ENCODE results near the gene FOXF2. TPM values are rescaled to one million over a fixed set of nuclear protein-coding genes. Genes with fewer than 3 reads are reported as not detected.

Gene FOXF2
- total and polyA plus RNA-seq, 10 of the 15 experiments (the other 5 are each of a cell fraction or from before 2014, with no cell fraction given): not detected

- WGBS (ENCODE audit: insufficient coverage, insufficient replicate concordance, low lambda C conversion rate, missing lambda C conversion rate): 12% methylated on average over 63 of the region's 87 CpGs
- intact Hi-C loops (cut with micrococcal nuclease; ENCODE audit: unreplicated experiment): loop anchor here (2.0 to 5.0 kb wide), 2 partner anchors 585 to 659 kb away; no protein-coding TSS in a partner anchor
- FAIRE-seq (no peak), ATAC-seq (peak; percentile 90), DNase-seq (ENCODE audit: low read depth, low spot score) (no peak)
- no peaks in the 10 kb centered on the region; the same call in none of the 2 replicates for H4K20me1 ChIP-seq (ENCODE audit: control insufficient read depth, insufficient read depth)
- POLR2A ChIA-PET: no interaction called here
- peaks cover 25 to 48% of the 10 kb centered on the region in 2 experiments for H3K27me3 ChIP-seq (replicated peaks in 1 of 2; ENCODE audit: control insufficient read depth in 2 of 2, insufficient read depth in 2 of 2, low read length in 1 of 2)
- H3K4me1 ChIP-seq (ENCODE audit: control insufficient read depth, insufficient read depth, low read length): no peaks in the 10 kb centered on the region
- no peak overlapping the region for H3K27ac ChIP-seq (ENCODE audit: control insufficient read depth, insufficient read depth)
- CTCF ChIA-PET: interaction anchor here (0.6 to 1.8 kb wide), 13 partner anchors 13 to 1155 kb away, joined by 3 to 15 read pairs (median 4); no protein-coding TSS in a partner anchor
- H3K4me3 ChIP-seq: no peak overlapping the region
- no peaks in the 10 kb centered on the region for H3K36me3 ChIP-seq (ENCODE audit: control insufficient read depth in 2 of 2, insufficient read depth in 2 of 2, low read length in 1 of 2)
- H3K9ac ChIP-seq (ENCODE audit: control insufficient read depth, insufficient read depth, low read length): no peak overlapping the region
- H3K4me2 ChIP-seq (ENCODE audit: control insufficient read depth, insufficient read depth): peak overlapping the region; percentile 32; the same call in 1 of the 2 replicates
- BruUV-seq (replicated peaks): no TSS peak
- SMC1A ChIA-PET (ENCODE audit: uncharacterized antibody, unreplicated experiment): interaction anchor here (0.6 to 1.3 kb wide), 5 partner anchors 218 to 1192 kb away, joined by 3 to 6 read pairs (median 3); no protein-coding TSS in a partner anchor
- RAD21 ChIA-PET (ENCODE audit: unreplicated experiment): interaction anchor here (0.6 to 1.6 kb wide), 6 partner anchors 55 to 1225 kb away, joined by 3 to 7 read pairs (median 3); no protein-coding TSS in a partner anchor
- in situ Hi-C loops (cut with MboI): loop anchor here (5.0 kb wide), 1 partner anchor 584 kb away; no protein-coding TSS in a partner anchor
- no peaks in the 10 kb centered on the region for H3K79me2 ChIP-seq (ENCODE audit: control insufficient read depth, insufficient read depth, low read length)
- H3K9me3 ChIP-seq (replicated peaks; ENCODE audit: control insufficient read depth, insufficient read depth, low read length): no peaks in the 10 kb centered on the region; the same call in 2 of the 3 replicates
- H2AFZ ChIP-seq (ENCODE audit: control insufficient read depth, low read depth, low read length): no peak overlapping the region
- TF ChIP-seq NR2F1 (conservative IDR thresholded peaks at IDR 0.05): 0 out of 2 replicates have a peak, but pooled peaks have one; percentile 32
- TF ChIP-seq GATAD2B (conservative IDR thresholded peaks at IDR 0.05; ENCODE audit: low read depth): peak; percentile 54; the same call in 1 of the 2 replicates
- TF ChIP-seq RAD21 (IDR thresholded peaks at IDR 0.05; ENCODE audit: insufficient read depth, low read depth, low read length): peak; percentile 81
- TF ChIP-seq BRCA1 (IDR thresholded peaks at IDR 0.05; ENCODE audit: low read depth, low read length): no peak
- no peak for TF ChIP-seq RAD51 (IDR thresholded peaks at IDR 0.05)
- TF ChIP-seq BHLHE40 (IDR thresholded peaks at IDR 0.05; ENCODE audit: borderline replicate concordance in 1 of 2, low read depth in 2 of 2, low read length in 1 of 2): peak; percentile 17 to 68; a peak in 2 of 4 replicates
- TF ChIP-seq BACH1 (IDR thresholded peaks at IDR 0.05; ENCODE audit: borderline replicate concordance): peak; percentile 57; the same call in 1 of the 2 replicates
- TF ChIP-seq SMC3 (IDR thresholded peaks at IDR 0.05; ENCODE audit: borderline replicate concordance, low read length): peak; percentile 38; the same call in 1 of the 2 replicates
- TF ChIP-seq ZBTB40 (IDR thresholded peaks at IDR 0.05; ENCODE audit: borderline replicate concordance): no peak
- peak; percentile 65; the same call in 1 of the 2 replicates for TF ChIP-seq LARP7 (IDR thresholded peaks at IDR 0.05)
- 0 out of 2 replicates have a peak, but pooled peaks have one; percentile 40 for TF ChIP-seq NFXL1 (IDR thresholded peaks at IDR 0.05; ENCODE audit: borderline replicate concordance)
- 0 out of 2 replicates have a peak, but pooled peaks have one; percentile 34 for TF ChIP-seq SMARCA5 (IDR thresholded peaks at IDR 0.05)
- no peak for TF ChIP-seq YBX1 (IDR thresholded peaks at IDR 0.05)
- TF ChIP-seq, protein P1, sequence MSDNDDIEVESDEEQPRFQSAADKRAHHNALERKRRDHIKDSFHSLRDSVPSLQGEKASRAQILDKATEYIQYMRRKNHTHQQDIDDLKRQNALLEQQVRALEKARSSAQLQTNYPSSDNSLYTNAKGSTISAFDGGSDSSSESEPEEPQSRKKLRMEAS (IDR thresholded peaks at IDR 0.05; ENCODE audit: low read depth, low read length): 0 out of 2 replicates have a peak, but pooled peaks have one; percentile 27
- TF ChIP-seq RB1 (IDR thresholded peaks at IDR 0.05; ENCODE audit: borderline replicate concordance): peak; percentile 71; the same call in 1 of the 2 replicates
Observed at GRCh38 chr6:1381481-1382330, 7.7 kb upstream of the FOXF2 start.
